OCI-LY7 (cell line): Measurements from ENCODE around the gene CBFA2T2. TPM values are rescaled to one million over a fixed set of nuclear protein-coding genes. Genes with fewer than 3 reads are reported as not detected.
"Not testable (repeated sequence)": the region's sequence is repeated elsewhere in the genome, so short reads cannot be mapped to it uniquely, and the experiment has no call there.

Source experiments
- BruUV-seq: library from RNA; stranded (reverse); fragments of 400-500 nt; replicated peaks from 2 replicates; lab custom pipeline; 2021; lab: Mats Ljungman, UMichigan
- CTCF ChIA-PET: fragments of 300-600 bp; sonication (Branson Sonifier 250); formaldehyde crosslinking; loops from one replicate; lab custom pipeline; 2022; ENCODE audit warnings: antibody characterized with exemption; ENCODE audit not compliant: unreplicated experiment; lab: Charles Lee
- POLR2A ChIA-PET: fragments of 300-600 bp; sonication (Branson Sonifier 250); formaldehyde crosslinking; loops from one replicate; lab custom pipeline; 2022; ENCODE audit warnings: antibody characterized with exemption; lab: Charles Lee
- DNase-seq: peaks from one replicate; pipeline ENCODE4 v3.0.0-alpha.2; 2015; ENCODE audit warnings: low spot score
- H2AFZ ChIP-seq: fragments of 200-600 bp; sonication (generic), shearing (Covaris generic); 2 replicates; pipeline ENCODE4 v1.6.1; 2014; ENCODE audit warnings: mild to moderate bottlenecking, antibody characterized with exemption, low read length, moderate library complexity
- H3K27ac ChIP-seq: fragments of 200-600 bp; sonication (generic); 2 replicates; pipeline ENCODE4 v1.5.1; 2014; ENCODE audit warnings: mixed run types, low read depth, mild to moderate bottlenecking, moderate library complexity, low read length, inconsistent platforms; ENCODE audit not compliant: poor library complexity, severe bottlenecking
- H3K36me3 ChIP-seq: fragments of 200-600 bp; sonication (generic); 2 replicates; pipeline ENCODE4 v1.6.1; 2014; ENCODE audit warnings: mild to moderate bottlenecking, antibody characterized with exemption, low read length, moderate library complexity, mixed read lengths; ENCODE audit not compliant: insufficient read depth
- H3K4me1 ChIP-seq: fragments of 200-600 bp; sonication (generic); 2 replicates; pipeline ENCODE4 v1.5.1; 2014; ENCODE audit warnings: mild to moderate bottlenecking, low read length; ENCODE audit not compliant: insufficient read depth, poor library complexity, severe bottlenecking
- H3K4me2 ChIP-seq: fragments of 200-600 bp; sonication (generic); 2 replicates; pipeline ENCODE4 v1.6.1; 2014; ENCODE audit warnings: mild to moderate bottlenecking, low read length
- H3K4me3 ChIP-seq: fragments of 200-600 bp; sonication (generic); 2 replicates; pipeline ENCODE4 v1.5.1; 2014; ENCODE audit warnings: mild to moderate bottlenecking, low read depth, low read length; ENCODE audit not compliant: poor library complexity, severe bottlenecking
- H3K79me2 ChIP-seq: fragments of 200-600 bp; sonication (generic); 2 replicates; pipeline ENCODE4 v1.6.1; 2016; ENCODE audit warnings: low read depth, mild to moderate bottlenecking, low read length, moderate library complexity, mixed read lengths; ENCODE audit not compliant: insufficient read depth
- H3K9me2 ChIP-seq: fragments of 200-600 bp; sonication (generic); 2 replicates; pipeline ENCODE4 v1.6.1; 2016; ENCODE audit warnings: mild to moderate bottlenecking, low read length, mixed read lengths; ENCODE audit not compliant: insufficient read depth
- H3K9me3 ChIP-seq: fragments of 200-600 bp; sonication (generic); 2 replicates; pipeline ENCODE4 v1.6.1; 2014; ENCODE audit warnings: mild to moderate bottlenecking, mixed run types, low read length, mixed read lengths
- H4K20me1 ChIP-seq: fragments of 200-600 bp; sonication (generic); 2 replicates; pipeline ENCODE4 v1.6.1; 2014; ENCODE audit warnings: mild to moderate bottlenecking, antibody characterized with exemption, low read length, moderate library complexity, mixed read lengths; ENCODE audit not compliant: insufficient read depth
- CTCF ChIP-seq: fragments of 200-600 bp; sonication (generic); conservative IDR thresholded peaks from 2 replicates; pipeline ENCODE4 v1.5.1; 2014; ENCODE audit warnings: mild to moderate bottlenecking, antibody characterized with exemption, low read length, moderate library complexity, mixed read lengths
- EZH2phosphoT487 ChIP-seq: fragments of 200-600 bp; sonication (generic); IDR thresholded peaks from 2 replicates; pipeline ENCODE4 v1.6.1; 2018; ENCODE audit warnings: low read depth, borderline replicate concordance, mild to moderate bottlenecking, mixed run types, antibody characterized with exemption, low read length, moderate library complexity, mixed read lengths
- intact Hi-C: fragments of 100-400 bp; cut with micrococcal nuclease; formaldehyde crosslinking; loops from one replicate; pipeline ENCODE4 v1.10.0; 2022; ENCODE audit not compliant: unreplicated experiment
- total RNA-seq, 2 experiments: library from RNA; depleted of rRNA in 1 of 2; stranded (reverse); fragments of >200 nt in 1 of 2; shearing (Covaris generic) in 1 of 2; gene quantifications; 2 replicates each; pipeline ENCODE4 v1.2.3, GENCODE V29; 2014 to 2022

Gene CBFA2T2
- total RNA-seq, 2 experiments from 2014 or later, result 20.7 to 32.9 TPM

GRCh38 chr20:33630507-33630906 is 140.6 kb downstream of the CBFA2T2 start:
- CTCF ChIA-PET, result no interaction called here
- no peak for TF ChIP-seq CTCF
- no peak for TF ChIP-seq EZH2phosphoT487
- H3K4me2 ChIP-seq, result no peak overlapping the region
- H3K27ac ChIP-seq, result no peak overlapping the region
- no peaks in the 10 kb centered on the region for H3K9me2 ChIP-seq
- DNase-seq, result no peak
- H3K36me3 ChIP-seq, result peaks cover 99% of the 10 kb centered on the region
- BruUV-seq, result no TSS peak
- H3K9me3 ChIP-seq, result no peaks in the 10 kb centered on the region
- H2AFZ ChIP-seq, result no peak overlapping the region
- POLR2A ChIA-PET, result no interaction called here
- no peaks in the 10 kb centered on the region for H4K20me1 ChIP-seq
- no peak overlapping the region for H3K4me3 ChIP-seq
- intact Hi-C loops, result no loop called here
- no peaks in the 10 kb centered on the region for H3K79me2 ChIP-seq
- no peaks in the 10 kb centered on the region for H3K4me1 ChIP-seq

GRCh38 chr20:33631910-33632309 is 142.0 kb downstream of the CBFA2T2 start:
- peaks cover 98% of the 10 kb centered on the region for H3K36me3 ChIP-seq
- CTCF ChIA-PET, intact Hi-C loops, H3K27ac ChIP-seq, H3K79me2 ChIP-seq, H4K20me1 ChIP-seq, POLR2A ChIA-PET, H3K9me3 ChIP-seq, DNase-seq, H3K9me2 ChIP-seq, H3K4me1 ChIP-seq, H3K4me2 ChIP-seq, H2AFZ ChIP-seq, BruUV-seq, H3K4me3 ChIP-seq: not testable (repeated sequence)

- H3K36me3 ChIP-seq, result peaks cover 94% of the 10 kb centered on the region
- no peaks in the 10 kb centered on the region for H3K9me3 ChIP-seq
- intact Hi-C loops, result no loop called here
- H4K20me1 ChIP-seq, result no peaks in the 10 kb centered on the region
- H3K9me2 ChIP-seq, result no peaks in the 10 kb centered on the region
- no peak overlapping the region for H3K4me3 ChIP-seq
- no TSS peak for BruUV-seq
- H2AFZ ChIP-seq, result no peak overlapping the region
- POLR2A ChIA-PET, result interaction anchor here (0.9 kb wide), 1 partner anchor 41 kb away, joined by 3 read pairs; no protein-coding TSS in a partner anchor
- TF ChIP-seq CTCF (no peak), EZH2phosphoT487 (no peak)
- no peak for DNase-seq
- H3K27ac ChIP-seq, result no peak overlapping the region
- CTCF ChIA-PET, result no interaction called here
- H3K79me2 ChIP-seq, result no peaks in the 10 kb centered on the region
- no peaks in the 10 kb centered on the region for H3K4me1 ChIP-seq
- H3K4me2 ChIP-seq, result no peak overlapping the region
Measured at GRCh38 chr20:33635341-33635740, 145.4 kb downstream of the CBFA2T2 start.
